GM23338 (cell line): ENCODE measurements around the gene MAP6D1. TPM values are rescaled to one million over a fixed set of nuclear protein-coding genes. Genes with fewer than 3 reads are reported as not detected.

Source experiments
- ATAC-seq: fragments of 200-7000 bp; cut with Tn5 transposase; 3 replicates; pipeline ENCODE4 v1.9.1; 2020
- DNase-seq: peaks from one replicate; pipeline ENCODE4 v3.0.0-alpha.2; 2015; ENCODE audit warnings: low spot score
- H2AFZ ChIP-seq: fragments of 200-600 bp; sonication (generic); 2 replicates; pipeline ENCODE4 v1.8.0; 2016; ENCODE audit warnings: antibody characterized with exemption, mild to moderate bottlenecking, moderate library complexity
- H3F3A ChIP-seq: fragments of 200-600 bp; sonication (generic); replicated peaks from 2 replicates; pipeline ENCODE4 v1.8.0; 2017; ENCODE audit warnings: antibody characterized with exemption, mixed run types, low read depth
- H3K27ac ChIP-seq: fragments of 200-600 bp; sonication (generic); 2 replicates; pipeline ENCODE4 v1.6.1; 2016; ENCODE audit warnings: low read depth
- H3K27me3 ChIP-seq: fragments of 200-600 bp; sonication (generic); 2 replicates; pipeline ENCODE4 v1.8.0; 2016; ENCODE audit warnings: mild to moderate bottlenecking, mixed run types, moderate library complexity; ENCODE audit not compliant: insufficient read depth
- H3K36me3 ChIP-seq: fragments of 200-600 bp; sonication (generic); 2 replicates; pipeline ENCODE4 v1.8.0; 2016; ENCODE audit warnings: mild to moderate bottlenecking; ENCODE audit not compliant: insufficient read depth
- H3K4me1 ChIP-seq: fragments of 200-600 bp; sonication (generic); 2 replicates; pipeline ENCODE4 v1.8.0; 2016; ENCODE audit warnings: mild to moderate bottlenecking, moderate library complexity; ENCODE audit not compliant: insufficient read depth
- H3K4me2 ChIP-seq: fragments of 200-600 bp; sonication (generic); 2 replicates; pipeline ENCODE4 v1.7.1; 2017; ENCODE audit warnings: mixed run types
- H3K4me3 ChIP-seq: fragments of 200-600 bp; sonication (generic); 2 replicates; pipeline ENCODE4 v1.6.1; 2016; ENCODE audit warnings: mixed run types
- H3K79me2 ChIP-seq: fragments of 200-600 bp; sonication (generic); replicated peaks from 2 replicates; pipeline ENCODE4 v1.8.0; 2017; ENCODE audit warnings: mild to moderate bottlenecking; ENCODE audit not compliant: insufficient read depth
- H3K9me2 ChIP-seq: fragments of 200-600 bp; sonication (generic); 2 replicates; pipeline ENCODE4 v1.8.0; 2017; ENCODE audit not compliant: insufficient read depth
- H4K20me1 ChIP-seq: fragments of 200-600 bp; sonication (generic); replicated peaks from 2 replicates; pipeline ENCODE4 v1.8.0; 2017; ENCODE audit warnings: mild to moderate bottlenecking; ENCODE audit not compliant: insufficient read depth
- H3K27ac Mint-ChIP-seq: 2 replicates; pipeline ENCODE4 v1.8.0; 2020; ENCODE audit warnings: inconsistent platforms, mild to moderate bottlenecking, moderate library complexity, mixed read lengths
- H3K27me3 Mint-ChIP-seq: 3 replicates; pipeline ENCODE4 v1.8.0; 2022; ENCODE audit warnings: low read depth, mild to moderate bottlenecking, moderate library complexity, mixed read lengths, inconsistent platforms; ENCODE audit not compliant: insufficient read depth, poor library complexity
- H3K36me3 Mint-ChIP-seq: 3 replicates; pipeline ENCODE4 v1.8.0; 2021; ENCODE audit warnings: low read depth, mild to moderate bottlenecking, inconsistent platforms, moderate library complexity, mixed read lengths
- H3K4me1 Mint-ChIP-seq: 3 replicates; pipeline ENCODE4 v1.8.0; 2020; ENCODE audit warnings: mild to moderate bottlenecking, inconsistent platforms, mixed read lengths
- H3K4me3 Mint-ChIP-seq: 3 replicates; pipeline ENCODE4 v1.8.0; 2021; ENCODE audit warnings: moderate library complexity, mild to moderate bottlenecking, inconsistent platforms, mixed read lengths
- H3K9me3 Mint-ChIP-seq: 3 replicates; pipeline ENCODE4 v1.8.0; 2020; ENCODE audit warnings: moderate library complexity, mild to moderate bottlenecking, inconsistent platforms, mixed read lengths
- CTCF ChIP-seq, 2 experiments: fragments of 200-600 bp in 1 of 2; sonication (generic) in 1 of 2; conservative IDR thresholded peaks; 2 replicates each; pipeline versions ENCODE4 v1.5.1 to v1.6.1; 2016 to 2017; ENCODE audit warnings: antibody characterized with exemption in 2 of 2, low read depth in 2 of 2, mild to moderate bottlenecking in 2 of 2, moderate library complexity in 1 of 2
- JUNB ChIP-seq: IDR thresholded peaks from one replicate; pipeline ENCODE4 v1.6.1; 2016; ENCODE audit warnings: antibody characterized with exemption; ENCODE audit not compliant: unreplicated experiment
- STAT1 ChIP-seq: IDR thresholded peaks from one replicate; pipeline ENCODE4 v1.6.1; 2016; ENCODE audit warnings: antibody characterized with exemption; ENCODE audit not compliant: unreplicated experiment
- ZNF114 ChIP-seq: fragments of 250-450 bp; sonication (Bioruptor Pico); IDR thresholded peaks from 2 replicates; pipeline ENCODE4 v1.5.0; 2020; ENCODE audit warnings: mild to moderate bottlenecking, moderate library complexity
- ZNF331 ChIP-seq: fragments of 250-450 bp; sonication (Bioruptor Pico); IDR thresholded peaks from 2 replicates; pipeline ENCODE4 v1.5.0; 2020; ENCODE audit warnings: low read depth, mild to moderate bottlenecking, moderate library complexity
- ZNF462 ChIP-seq: fragments of 250-450 bp; sonication (Bioruptor Pico); IDR thresholded peaks from 2 replicates; pipeline ENCODE4 v1.5.0; 2020; ENCODE audit warnings: mild to moderate bottlenecking, moderate library complexity
- polyA plus RNA-seq: library from polyadenylated mRNA; unstranded; fragments of >200 nt; fragmentation: Nextera tagmentation; extraction: Ambion mirVana; gene quantifications from 2 replicates; pipeline ENCODE4 v1.2.1, GENCODE V29; 2016
- total RNA-seq: library from RNA; depleted of rRNA; stranded (reverse); fragments of >200 nt; shearing (Covaris generic); gene quantifications from 2 replicates; pipeline ENCODE4 v1.2.3, GENCODE V29; 2014

The MAP6D1 gene
- total and polyA plus RNA-seq, 2 experiments from 2014 or later: 2.6 to 8.2 TPM

DNA sequence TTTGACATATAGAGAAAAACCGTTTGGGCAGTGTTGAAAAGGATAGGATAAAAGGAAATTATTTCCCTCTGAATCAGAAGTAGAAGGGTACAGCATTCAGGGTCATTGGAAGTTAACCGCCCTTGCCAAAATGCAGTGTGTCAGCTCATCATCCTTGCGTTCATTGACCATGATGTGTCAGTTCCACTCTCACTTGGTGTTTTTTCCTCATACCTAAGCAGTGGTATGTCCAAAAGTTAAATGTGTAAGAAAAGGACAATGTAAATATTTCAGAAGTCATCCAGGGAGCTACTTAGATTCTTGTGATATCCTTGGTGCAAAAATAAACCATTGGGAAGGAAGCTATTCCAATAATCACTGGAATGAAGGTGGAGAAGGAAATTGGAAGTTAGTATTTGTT is 50.7 kb downstream of the MAP6D1 start (continued):
- TF ChIP-seq CTCF (conservative IDR thresholded peaks at IDR 0.05; ENCODE audit: low read depth in 2 of 2): no peak
- no peak for TF ChIP-seq ZNF114 (CRISPR knock-in tag)
- TF ChIP-seq JUNB: no peak
- TF ChIP-seq STAT1: no peak
- no peak for TF ChIP-seq ZNF462 (CRISPR knock-in tag)

DNA sequence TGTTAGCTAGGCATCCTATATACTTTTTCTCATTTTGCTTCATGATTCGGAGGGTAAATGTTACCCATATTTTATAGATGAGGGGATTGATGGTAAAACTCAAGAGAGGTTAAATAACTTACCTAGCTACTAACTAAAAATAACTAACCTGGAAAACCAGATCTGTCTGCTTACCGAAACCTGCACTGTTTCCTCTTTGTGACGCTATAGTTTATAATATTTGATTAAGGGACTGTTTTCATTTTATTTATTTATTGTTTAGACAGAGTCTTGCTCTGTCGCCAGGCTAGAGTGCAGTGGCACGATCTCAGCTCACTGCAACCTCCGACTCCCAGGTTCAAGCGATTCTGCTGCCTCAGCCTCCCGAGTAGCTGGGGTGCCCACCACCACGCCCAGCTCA is 55.9 kb downstream of the MAP6D1 start:
- H3K36me3 Mint-ChIP-seq: peaks cover 62% of the 10 kb centered on the region
- no peak for ATAC-seq

More for the DNA sequence above, 55.9 kb downstream of the MAP6D1 start:
- Histone ChIP-seq H3K27me3 (no peaks in the 10 kb centered on the region), H3K9me2 (no peaks in the 10 kb centered on the region), H4K20me1 (peaks cover 18% of the 10 kb centered on the region), H3K79me2 (0 out of 2 replicates have a peak, but pooled peaks cover 3% of the 10 kb centered on the region), H3K36me3 (peaks cover 47% of the 10 kb centered on the region), H3F3A (0 out of 2 replicates have a peak, but pooled peaks cover 2% of the 10 kb centered on the region), H3K27ac (no peak overlapping the region), H2AFZ (no peak overlapping the region), H3K4me2 (no peak overlapping the region), H3K4me1 (no peaks in the 10 kb centered on the region), H3K4me3 (no peak overlapping the region)
- DNase-seq: no peak
- TF ChIP-seq ZNF331 (CRISPR knock-in tag) (no peak), JUNB (no peak), ZNF462 (CRISPR knock-in tag) (no peak)
- no peak overlapping the region for H3K4me3 Mint-ChIP-seq
- H3K4me1 Mint-ChIP-seq: no peaks in the 10 kb centered on the region
- no peaks in the 10 kb centered on the region for H3K9me3 Mint-ChIP-seq
- H3K27ac Mint-ChIP-seq: no peak overlapping the region
- no peaks in the 10 kb centered on the region for H3K27me3 Mint-ChIP-seq
